Natural killer cell treated with Interleukin-12 subunit alpha and Interleukin-12 subunit beta and Interleukin-15 and Interleukin-18, amount 100 ng/mL, for 72 hours (primary cell): ENCODE data around the gene DRAP1. TPM values are rescaled to one million over a fixed set of nuclear protein-coding genes. Genes with fewer than 3 reads are reported as not detected.

Experiments
- ATAC-seq, 2 donors: fragments of 150-1000 bp; cut with Tn5 transposase in 1 of 2; sonication (Bioruptor Pico), chemical (Tn5 transposase) in 1 of 2; 2 replicates each; pipeline ENCODE4 v1.10.0; 2021
- DNase-seq: peaks from one replicate; pipeline ENCODE4 v3.0.0; 2022; ENCODE audit warnings: low spot score
- H3K27ac Mint-ChIP-seq, 2 donors: 1 replicate in 1 of 2; 2 replicates in 1 of 2; pipeline ENCODE4 v1.8.0; 2022; ENCODE audit warnings: mixed read lengths in 2 of 2, mild to moderate bottlenecking in 1 of 2, moderate library complexity in 1 of 2
- H3K27me3 Mint-ChIP-seq, 2 donors: 1 replicate in 1 of 2; 2 replicates in 1 of 2; pipeline ENCODE4 v1.8.0; 2022; ENCODE audit warnings: mixed read lengths in 2 of 2
- H3K36me3 Mint-ChIP-seq: one replicate; pipeline ENCODE4 v1.8.0; 2022; ENCODE audit warnings: mixed read lengths
- H3K4me1 Mint-ChIP-seq, 2 donors: 1 replicate in 1 of 2; 2 replicates in 1 of 2; pipeline ENCODE4 v1.8.0; 2022; ENCODE audit warnings: low read depth in 2 of 2, mixed read lengths in 2 of 2, mild to moderate bottlenecking in 1 of 2
- H3K4me3 Mint-ChIP-seq: one replicate; pipeline ENCODE4 v1.8.0; 2022; ENCODE audit warnings: mixed read lengths
- H3K9me3 Mint-ChIP-seq: 2 replicates; pipeline ENCODE4 v1.8.0; 2022; ENCODE audit warnings: mixed read lengths
- total RNA-seq, 2 donors: library from RNA; stranded (reverse); gene quantifications; one replicate each; pipeline ENCODE4 v1.2.3, GENCODE V29; 2022

The DRAP1 gene
- total RNA-seq, 2 donors from 2014 or later, result 88.5 to 95.6 TPM

DNA sequence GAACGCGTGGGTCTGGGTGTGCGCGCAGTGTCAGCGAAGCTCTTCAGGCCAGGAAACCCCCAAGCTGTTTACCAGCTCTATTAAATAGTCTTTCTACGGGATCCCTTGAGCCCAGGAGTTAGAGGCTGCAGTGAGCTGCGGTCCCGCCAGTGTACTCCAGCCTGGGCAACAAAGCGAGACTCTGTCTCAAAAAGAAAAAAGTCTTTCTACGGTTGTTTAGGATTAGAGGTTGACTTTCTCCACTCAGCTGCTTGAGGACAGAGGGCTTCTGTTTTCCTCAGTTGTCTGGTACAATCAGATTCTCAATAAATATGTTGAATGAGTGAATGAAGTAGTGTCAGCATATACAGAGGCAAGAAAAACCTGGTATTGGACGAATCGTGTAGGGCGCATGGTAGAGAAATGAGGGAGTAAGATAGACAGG is 42.9 kb downstream of the DRAP1 start:
- peaks cover 23% of the 10 kb centered on the region for H3K36me3 Mint-ChIP-seq
- ATAC-seq, result no peak

DNA sequence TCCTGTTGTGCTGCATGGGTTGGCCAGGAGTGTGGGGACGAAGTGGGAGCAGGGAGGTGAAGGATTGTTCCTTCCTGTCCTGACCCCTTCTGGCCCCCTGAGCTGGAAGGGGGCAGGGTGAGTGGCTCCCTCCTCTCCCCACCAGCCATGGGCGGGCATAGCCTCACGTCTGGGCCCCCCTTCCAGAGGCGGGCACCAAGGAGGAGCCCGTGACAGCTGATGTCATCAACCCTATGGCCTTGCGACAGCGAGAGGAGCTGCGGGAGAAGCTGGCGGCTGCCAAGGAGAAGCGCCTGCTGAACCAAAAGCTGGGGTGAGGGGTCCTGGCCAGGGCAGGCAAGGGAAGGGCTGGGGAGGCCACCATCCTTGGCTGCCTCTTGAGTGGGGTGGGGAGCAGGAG is 45.7 kb downstream of the DRAP1 start:
- no peak for ATAC-seq
- no peaks in the 10 kb centered on the region for H3K9me3 Mint-ChIP-seq
- H3K36me3 Mint-ChIP-seq, result peaks cover 36% of the 10 kb centered on the region
- DNase-seq, result no peak
- H3K27ac Mint-ChIP-seq, result no peak overlapping the region
- peaks cover 35 to 38% of the 10 kb centered on the region in 2 donors for H3K4me1 Mint-ChIP-seq
- H3K27me3 Mint-ChIP-seq, result no peaks in the 10 kb centered on the region
- H3K4me3 Mint-ChIP-seq, result no peak overlapping the region

More for the DNA sequence above, 42.9 kb downstream of the DRAP1 start:
- Mint-ChIP-seq H3K27ac (peak overlapping the region; percentile 84 to 96), H3K27me3 (no peaks in the 10 kb centered on the region), H3K9me3 (no peaks in the 10 kb centered on the region), H3K4me1 (peaks cover 27 to 35% of the 10 kb centered on the region in 2 donors), H3K4me3 (peak overlapping the region; percentile 89)
- no peak for DNase-seq

DNA sequence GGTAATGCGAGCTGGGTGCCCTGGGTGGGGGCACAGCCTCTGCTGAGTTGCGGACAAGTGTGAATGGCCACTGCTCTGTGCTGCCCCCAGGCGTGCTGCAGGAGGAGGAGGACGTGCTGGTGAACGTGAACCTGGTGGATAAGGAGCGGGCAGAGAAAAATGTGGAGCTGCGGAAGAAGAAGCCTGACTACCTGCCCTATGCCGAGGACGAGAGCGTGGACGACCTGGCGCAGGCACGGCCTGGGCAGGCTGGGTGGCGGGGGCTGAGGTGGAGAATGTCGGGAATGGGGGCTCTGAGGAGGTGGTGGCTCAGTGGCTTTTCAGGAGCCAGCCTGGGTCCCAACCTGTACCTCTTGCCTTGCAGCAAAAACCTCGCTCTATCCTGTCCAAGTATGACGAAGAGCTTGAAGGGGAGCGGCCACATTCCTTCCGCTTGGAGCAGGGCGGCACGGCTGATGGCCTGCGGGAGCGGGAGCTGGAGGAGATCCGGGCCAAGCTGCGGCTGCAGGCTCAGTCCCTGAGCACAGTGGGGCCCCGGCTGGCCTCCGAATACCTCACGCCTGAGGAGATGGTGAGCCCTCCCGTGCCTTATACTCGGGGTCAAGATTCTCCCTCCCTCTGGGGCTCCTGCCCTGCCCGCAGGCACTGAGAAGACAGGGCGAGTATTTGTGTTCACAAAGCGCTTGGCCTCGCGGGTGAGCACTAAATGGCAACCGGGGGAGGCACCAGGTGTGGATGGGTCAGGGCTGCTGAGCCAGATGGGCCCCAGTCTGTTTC is 46.9 kb downstream of the DRAP1 start:
- Mint-ChIP-seq H3K27me3 (no peaks in the 10 kb centered on the region), H3K36me3 (peaks cover 42% of the 10 kb centered on the region), H3K9me3 (no peaks in the 10 kb centered on the region), H3K4me1 (peaks cover 37 to 42% of the 10 kb centered on the region in 2 donors), H3K4me3 (no peak overlapping the region), H3K27ac (no peak overlapping the region)
- ATAC-seq, result no peak
- DNase-seq, result no peak

DNA sequence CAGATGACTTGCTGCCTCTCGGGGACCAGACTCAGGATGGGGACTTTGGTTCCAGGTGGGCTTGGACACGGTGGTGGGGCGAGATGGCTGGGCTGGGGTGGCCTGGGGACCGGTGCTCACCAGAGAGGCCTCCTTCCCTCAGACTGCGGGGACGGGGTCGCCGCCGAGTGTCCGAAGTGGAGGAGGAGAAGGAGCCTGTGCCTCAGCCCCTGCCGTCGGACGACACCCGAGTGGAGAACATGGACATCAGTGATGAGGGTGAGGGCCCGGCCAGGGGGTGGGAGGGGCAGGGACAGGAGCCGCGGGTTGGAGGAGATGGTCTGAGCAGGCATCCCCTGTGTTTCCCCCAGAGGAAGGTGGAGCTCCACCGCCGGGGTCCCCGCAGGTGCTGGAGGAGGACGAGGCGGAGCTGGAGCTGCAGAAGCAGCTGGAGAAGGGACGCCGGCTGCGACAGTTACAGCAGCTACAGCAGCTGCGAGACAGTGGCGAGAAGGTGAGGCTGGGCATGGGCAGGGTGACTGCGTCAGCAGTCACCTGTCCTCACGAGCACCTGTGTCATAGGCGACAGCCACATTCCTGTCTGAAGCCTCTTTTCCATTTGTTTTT is 48.2 kb downstream of the DRAP1 start:
- Mint-ChIP-seq H3K4me3 (no peak overlapping the region), H3K27ac (no peak overlapping the region), H3K4me1 (peaks cover 29 to 34% of the 10 kb centered on the region in 2 donors), H3K27me3 (no peaks in the 10 kb centered on the region), H3K9me3 (no peaks in the 10 kb centered on the region), H3K36me3 (peaks cover 33% of the 10 kb centered on the region)
- DNase-seq, result no peak
- no peak for ATAC-seq

DNA sequence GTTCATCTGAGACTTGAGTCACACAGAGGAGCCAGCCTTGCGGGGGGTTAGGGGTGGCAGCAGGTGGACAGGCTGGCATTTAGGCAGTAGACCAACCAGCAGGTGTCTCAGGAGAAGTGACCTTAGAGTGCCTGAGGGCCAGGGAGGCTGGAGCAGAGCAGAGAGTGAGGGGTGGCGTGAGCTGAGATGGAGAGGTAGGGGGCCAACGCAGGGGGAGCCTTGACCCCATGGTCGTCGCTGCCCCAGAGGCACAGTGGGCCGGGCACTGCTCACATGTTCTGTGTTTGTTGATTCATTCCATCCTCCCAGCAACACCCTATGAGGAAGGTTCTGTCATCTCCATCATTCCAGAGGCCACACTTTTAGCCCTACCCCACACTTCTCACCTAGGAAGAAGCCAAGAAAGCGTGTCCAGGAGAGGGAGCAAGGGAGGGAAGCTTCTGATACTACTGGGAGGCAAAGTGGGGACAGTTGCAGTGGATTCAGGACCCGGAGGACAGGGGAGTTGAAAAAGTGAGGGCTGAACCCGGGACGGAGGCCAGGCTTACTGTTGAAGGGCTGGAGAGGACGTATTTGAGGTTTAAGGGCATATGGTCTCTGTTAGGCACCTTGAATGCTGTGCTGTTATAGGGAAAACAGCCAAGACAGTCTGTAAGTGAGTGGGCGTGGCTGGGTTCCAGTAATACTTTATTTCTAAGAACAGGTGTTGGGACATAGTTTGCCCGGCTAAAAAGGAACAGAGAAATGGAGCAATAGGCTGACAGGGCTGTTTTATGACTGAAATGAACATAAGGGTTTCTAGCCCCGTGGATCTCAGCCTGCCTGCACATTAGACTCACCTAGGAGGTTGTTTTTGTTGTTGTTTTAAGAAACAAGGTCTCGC is 49.6 kb downstream of the DRAP1 start:
- Mint-ChIP-seq H3K36me3 (peaks cover 32% of the 10 kb centered on the region), H3K27ac (no peak overlapping the region), H3K9me3 (no peaks in the 10 kb centered on the region), H3K4me3 (no peak overlapping the region), H3K4me1 (peaks cover 21 to 29% of the 10 kb centered on the region in 2 donors), H3K27me3 (no peaks in the 10 kb centered on the region)
- ATAC-seq (no peak), DNase-seq (no peak)

Other genes starting within 250 kb of the DRAP1 start
- 10 to 100 TPM; 77.5 to 82.9 TPM for gene KAT5, start 207.2 kb upstream of the DRAP1 start, total RNA-seq
- 100 to 1,000 TPM in 1 of 2 donors, 10 to 100 TPM in 1; 87.3 to 138 TPM for gene RNASEH2C, start 198.6 kb upstream of the DRAP1 start, total RNA-seq
- gene AP5B1, start 138.4 kb upstream of the DRAP1 start, total RNA-seq, result 10 to 100 TPM; 15.8 to 25.4 TPM
- not detected for gene OVOL1, start 132.4 kb upstream of the DRAP1 start, total RNA-seq
- 1 to 10 TPM in 1 of 2 donors, under 1 TPM in 1; 0.52 to 1.0 TPM for gene SNX32, start 85.5 kb upstream of the DRAP1 start, total RNA-seq
- 1,000 to 10,000 TPM; 1,401 to 1,644 TPM for gene CFL1, start 61.2 kb upstream of the DRAP1 start, total RNA-seq
- gene MUS81, start 59.0 kb upstream of the DRAP1 start, total RNA-seq, result 100 to 1,000 TPM in 1 of 2 donors, 10 to 100 TPM in 1; 85.7 to 109 TPM
- gene EFEMP2, start 46.6 kb upstream of the DRAP1 start, total RNA-seq, result 10 to 100 TPM in 1 of 2 donors, 1 to 10 TPM in 1; 7.5 to 10.6 TPM
- gene CTSW, start 39.6 kb upstream of the DRAP1 start, total RNA-seq, result 100 to 1,000 TPM; 124 to 886 TPM
- gene FIBP, start 31.0 kb upstream of the DRAP1 start, total RNA-seq, result 100 to 1,000 TPM in 1 of 2 donors, 10 to 100 TPM in 1; 76.6 to 157 TPM
- gene CCDC85B, start 28.8 kb upstream of the DRAP1 start, total RNA-seq, result 10 to 100 TPM; 44.6 to 89.8 TPM
- 10 to 100 TPM in 1 of 2 donors, 1 to 10 TPM in 1; 7.9 to 18.1 TPM for gene FOSL1, start 19.0 kb upstream of the DRAP1 start, total RNA-seq
- gene C11orf68, start 364 bp upstream of the DRAP1 start, total RNA-seq, result 10 to 100 TPM; 15.4 to 24.7 TPM
- gene TSGA10IP, start 26.1 kb downstream of the DRAP1 start, total RNA-seq, result not detected
- 100 to 1,000 TPM in 1 of 2 donors, 10 to 100 TPM in 1; 72.9 to 107 TPM for gene SART1, start 42.3 kb downstream of the DRAP1 start, total RNA-seq
- gene EIF1AD, start 82.7 kb downstream of the DRAP1 start, total RNA-seq, result 10 to 100 TPM; 69.6 to 82.1 TPM
- gene BANF1, start 83.1 kb downstream of the DRAP1 start, total RNA-seq, result 100 to 1,000 TPM; 190 to 376 TPM
- under 1 TPM in 1 of 2 donors, not detected in 1; 0.52 TPM for gene CST6, start 92.6 kb downstream of the DRAP1 start, total RNA-seq
- 1 to 10 TPM; 1.5 to 8.8 TPM for gene CATSPER1, start 107.1 kb downstream of the DRAP1 start, total RNA-seq
- gene GAL3ST3, start 129.7 kb downstream of the DRAP1 start, total RNA-seq, result not detected
- gene SF3B2, start 132.9 kb downstream of the DRAP1 start, total RNA-seq, result 100 to 1,000 TPM; 227 to 286 TPM
- gene PACS1, start 150.8 kb downstream of the DRAP1 start, total RNA-seq, result 10 to 100 TPM; 64.3 to 73.3 TPM